Neutrophil (primary cell): Measurements from ENCODE around the gene CEP162.

Experiments used
- H3K27ac ChIP-seq: fragments of 200-600 bp; sonication (generic); 2 replicates; pipeline ENCODE4 v1.5.1; 2016; ENCODE audit warnings: mild to moderate bottlenecking, moderate library complexity
- H3K27me3 ChIP-seq: fragments of 200-600 bp; sonication (generic); 2 replicates; pipeline ENCODE4 v1.6.0; 2016; ENCODE audit warnings: mild to moderate bottlenecking
- H3K36me3 ChIP-seq: fragments of 200-600 bp; sonication (generic); 2 replicates; pipeline ENCODE4 v1.5.1; 2017
- H3K4me1 ChIP-seq, 2 experiments: fragments of 200-600 bp in 1 of 2; sonication (generic) in 1 of 2; 1 replicate in 1 of 2; 2 replicates in 1 of 2; pipeline versions ENCODE4 v1.5.1 to v1.6.1; 2013 to 2016; ENCODE audit warnings: low read depth in 1 of 2, low read length in 1 of 2, mild to moderate bottlenecking in 1 of 2, moderate library complexity in 1 of 2; ENCODE audit not compliant: control insufficient read depth in 1 of 2, insufficient read depth in 1 of 2
- H3K4me3 ChIP-seq, 2 experiments: fragments of 200-600 bp in 1 of 2; sonication (generic) in 1 of 2; 1 replicate in 1 of 2; 2 replicates in 1 of 2; pipeline ENCODE4 v1.5.1; 2013 to 2016; ENCODE audit warnings: low read depth in 1 of 2, low read length in 1 of 2, mild to moderate bottlenecking in 1 of 2, moderate library complexity in 1 of 2
- H3K9me3 ChIP-seq: fragments of 200-600 bp; sonication (generic); 2 replicates; pipeline ENCODE4 v1.5.1; 2016
- TF ChIP-seq, protein P1 (sequence below): fragments of 200-600 bp; sonication (generic); IDR thresholded peaks from 2 replicates; pipeline ENCODE4 v1.5.1; 2016; ENCODE audit warnings: antibody characterized with exemption

The CEP162 gene

DNA sequence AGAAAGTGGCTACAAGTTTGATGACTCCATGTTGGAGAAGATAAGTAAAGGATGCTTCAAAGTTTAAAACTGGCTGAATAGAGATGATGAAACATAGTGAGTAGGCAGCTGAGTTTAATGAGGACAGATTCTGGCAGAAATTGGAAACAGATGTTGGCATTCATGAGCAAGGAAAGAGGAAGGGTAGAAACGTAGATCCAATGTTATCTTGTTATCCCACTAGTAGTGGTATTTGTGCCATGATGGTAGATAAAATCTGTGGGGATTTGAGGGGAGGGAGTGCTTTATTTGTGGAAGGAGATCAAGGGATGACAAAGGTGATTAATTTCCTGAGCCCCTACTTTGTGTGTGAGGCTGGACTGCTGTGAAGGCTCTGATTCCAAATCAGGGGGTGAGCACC lies 124.4 kb downstream of the CEP162 start:
- H3K27me3 ChIP-seq, result no peaks in the 10 kb centered on the region
- TF ChIP-seq, protein P1, sequence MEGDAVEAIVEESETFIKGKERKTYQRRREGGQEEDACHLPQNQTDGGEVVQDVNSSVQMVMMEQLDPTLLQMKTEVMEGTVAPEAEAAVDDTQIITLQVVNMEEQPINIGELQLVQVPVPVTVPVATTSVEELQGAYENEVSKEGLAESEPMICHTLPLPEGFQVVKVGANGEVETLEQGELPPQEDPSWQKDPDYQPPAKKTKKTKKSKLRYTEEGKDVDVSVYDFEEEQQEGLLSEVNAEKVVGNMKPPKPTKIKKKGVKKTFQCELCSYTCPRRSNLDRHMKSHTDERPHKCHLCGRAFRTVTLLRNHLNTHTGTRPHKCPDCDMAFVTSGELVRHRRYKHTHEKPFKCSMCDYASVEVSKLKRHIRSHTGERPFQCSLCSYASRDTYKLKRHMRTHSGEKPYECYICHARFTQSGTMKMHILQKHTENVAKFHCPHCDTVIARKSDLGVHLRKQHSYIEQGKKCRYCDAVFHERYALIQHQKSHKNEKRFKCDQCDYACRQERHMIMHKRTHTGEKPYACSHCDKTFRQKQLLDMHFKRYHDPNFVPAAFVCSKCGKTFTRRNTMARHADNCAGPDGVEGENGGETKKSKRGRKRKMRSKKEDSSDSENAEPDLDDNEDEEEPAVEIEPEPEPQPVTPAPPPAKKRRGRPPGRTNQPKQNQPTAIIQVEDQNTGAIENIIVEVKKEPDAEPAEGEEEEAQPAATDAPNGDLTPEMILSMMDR, result no peak
- H3K4me1 ChIP-seq, result no peaks in the 10 kb centered on the region
- no peaks in the 10 kb centered on the region for H3K36me3 ChIP-seq
- no peak overlapping the region for H3K27ac ChIP-seq
- H3K9me3 ChIP-seq, result no peaks in the 10 kb centered on the region
- no peak overlapping the region for H3K4me3 ChIP-seq

DNA sequence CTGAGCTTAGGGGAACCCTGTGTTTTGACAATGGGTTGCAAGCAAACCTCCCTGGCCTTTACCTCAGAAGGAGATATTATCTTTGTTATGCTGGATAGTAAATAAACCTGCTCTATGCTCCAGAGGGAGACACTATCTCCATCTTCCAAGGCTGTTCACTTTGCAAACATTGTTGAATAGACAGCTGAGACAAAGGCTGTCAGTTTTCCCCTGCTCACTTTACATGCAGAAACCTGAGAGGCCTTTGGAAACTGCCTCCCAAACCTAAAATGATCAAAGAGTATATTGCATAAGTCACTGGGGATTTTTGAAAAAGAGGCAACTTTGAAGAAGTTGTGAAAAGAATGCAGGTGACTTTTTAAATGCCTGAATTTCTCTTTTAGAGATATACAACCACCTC lies 132.3 kb downstream of the CEP162 start:
- H3K36me3 ChIP-seq, result no peaks in the 10 kb centered on the region
- TF ChIP-seq, protein P1, result no peak
- H3K27ac ChIP-seq, result no peak overlapping the region
- peaks cover 0 to 13% of the 10 kb centered on the region in 2 experiments for H3K4me1 ChIP-seq
- H3K4me3 ChIP-seq, result no peak overlapping the region
- H3K27me3 ChIP-seq, result no peaks in the 10 kb centered on the region
- H3K9me3 ChIP-seq, result no peaks in the 10 kb centered on the region

DNA sequence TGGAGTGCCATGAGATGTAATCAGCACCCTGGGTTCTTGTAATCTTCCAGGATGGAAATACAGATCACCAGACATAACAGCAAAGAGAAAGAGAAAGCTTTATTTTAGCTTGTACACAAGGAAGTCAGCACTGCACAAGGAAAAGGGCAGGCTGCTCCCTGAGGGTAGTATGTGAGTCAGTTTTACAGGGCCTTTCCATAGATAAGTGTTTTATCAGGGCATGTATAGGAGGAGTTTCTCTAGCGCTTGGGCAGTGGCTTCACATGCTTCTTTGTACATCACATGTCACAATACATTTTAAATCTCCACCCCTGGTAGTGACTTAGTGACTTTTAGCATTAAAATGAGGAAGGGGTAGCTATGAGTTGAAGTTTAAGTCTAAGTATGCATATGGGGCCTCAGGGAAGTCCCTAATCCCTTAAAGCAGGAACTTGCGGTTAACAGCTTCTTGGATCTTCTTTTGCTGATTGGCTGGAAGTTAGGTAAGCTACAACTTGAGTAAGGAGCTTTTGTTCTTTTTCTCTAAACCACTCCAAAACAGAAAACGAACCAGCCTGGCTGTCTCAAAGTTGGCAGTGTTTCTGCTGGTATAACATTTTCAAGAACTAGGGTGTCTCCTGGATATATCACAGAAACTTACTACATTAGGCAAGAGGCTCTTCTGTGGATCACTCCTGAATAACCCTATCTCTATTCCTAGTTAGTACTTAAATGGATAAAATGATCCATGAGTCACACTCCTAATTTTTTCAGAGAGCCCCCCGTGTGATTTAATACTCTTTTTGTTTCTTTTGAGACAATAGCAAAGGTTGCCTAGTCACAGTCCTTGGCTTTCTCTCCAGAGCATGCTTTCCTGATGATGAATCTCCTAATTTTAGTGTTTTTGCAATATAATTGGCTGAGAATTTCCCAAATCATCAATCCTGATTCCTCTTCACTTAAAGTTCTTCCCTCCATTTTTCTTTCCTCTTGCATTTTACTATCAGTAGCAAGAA lies 133.7 kb downstream of the CEP162 start:
- H3K36me3 ChIP-seq, result no peaks in the 10 kb centered on the region
- H3K4me3 ChIP-seq, result no peak overlapping the region
- H3K4me1 ChIP-seq, result peaks cover 0 to 13% of the 10 kb centered on the region in 2 experiments
- TF ChIP-seq, protein P1, result no peak
- no peaks in the 10 kb centered on the region for H3K9me3 ChIP-seq
- H3K27ac ChIP-seq, result no peak overlapping the region
- H3K27me3 ChIP-seq, result no peaks in the 10 kb centered on the region

DNA sequence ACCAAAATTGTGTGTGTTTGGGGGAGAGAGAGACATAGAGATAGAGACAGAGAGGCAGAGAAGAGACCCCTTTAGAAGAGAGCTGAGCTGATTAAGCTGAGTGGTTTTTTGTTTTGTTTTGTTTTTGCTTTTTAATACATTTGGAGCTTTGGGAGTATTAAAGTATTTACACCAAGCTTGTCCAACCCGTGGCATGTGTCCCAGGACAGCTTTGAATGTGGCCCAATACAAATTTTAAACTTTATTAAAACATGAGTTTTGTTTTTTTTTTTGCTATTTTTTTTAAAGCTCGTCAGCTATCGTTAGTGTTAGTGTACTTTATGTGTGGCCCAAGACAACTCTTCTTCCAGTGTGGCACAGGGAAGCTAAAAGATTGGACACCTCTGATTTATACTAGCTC lies 137.9 kb downstream of the CEP162 start:
- Histone ChIP-seq H3K27me3 (no peaks in the 10 kb centered on the region), H3K36me3 (no peaks in the 10 kb centered on the region), H3K4me3 (no peak overlapping the region), H3K27ac (no peak overlapping the region), H3K9me3 (no peaks in the 10 kb centered on the region), H3K4me1 (peaks cover 0 to 13% of the 10 kb centered on the region in 2 experiments)
- TF ChIP-seq, protein P1, result no peak

DNA sequence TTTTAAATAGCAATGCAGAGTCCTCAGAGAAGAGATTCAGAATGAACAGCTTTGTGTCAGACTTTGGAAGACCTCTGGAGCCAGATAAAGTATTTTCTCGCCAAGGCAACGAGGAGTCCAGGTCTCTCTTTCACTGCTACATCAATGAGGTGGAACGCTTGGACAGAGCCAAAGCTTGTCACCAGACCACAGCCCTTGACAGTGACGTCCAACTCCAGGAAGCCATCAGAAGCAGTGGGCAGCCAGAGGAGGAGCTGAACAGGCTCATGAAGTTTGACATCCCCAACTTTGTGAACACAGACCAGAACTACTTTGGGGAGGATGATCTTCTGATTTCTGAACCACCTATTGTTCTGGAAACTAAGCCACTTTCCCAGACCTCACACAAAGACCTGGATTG lies 138.4 kb downstream of the CEP162 start:
- Histone ChIP-seq H3K27ac (no peak overlapping the region), H3K9me3 (no peaks in the 10 kb centered on the region), H3K27me3 (no peaks in the 10 kb centered on the region), H3K36me3 (no peaks in the 10 kb centered on the region), H3K4me3 (no peak overlapping the region), H3K4me1 (peaks cover 0 to 9% of the 10 kb centered on the region in 2 experiments)
- TF ChIP-seq, protein P1, result no peak
